ENCODE measurements around the gene PLEKHG4.

Gene PLEKHG4

GRCh38 chr16:67244387-67245185 is 34.7 kb upstream of the PLEKHG4 start:
- peak; percentile 88 for DNase-seq (ENCODE audit: low read depth)

- no peak for DNase-seq (ENCODE audit: low read depth)
These were observed 34.1 kb upstream of the PLEKHG4 start for GRCh38 chr16:67245186-67245585.

DNA sequence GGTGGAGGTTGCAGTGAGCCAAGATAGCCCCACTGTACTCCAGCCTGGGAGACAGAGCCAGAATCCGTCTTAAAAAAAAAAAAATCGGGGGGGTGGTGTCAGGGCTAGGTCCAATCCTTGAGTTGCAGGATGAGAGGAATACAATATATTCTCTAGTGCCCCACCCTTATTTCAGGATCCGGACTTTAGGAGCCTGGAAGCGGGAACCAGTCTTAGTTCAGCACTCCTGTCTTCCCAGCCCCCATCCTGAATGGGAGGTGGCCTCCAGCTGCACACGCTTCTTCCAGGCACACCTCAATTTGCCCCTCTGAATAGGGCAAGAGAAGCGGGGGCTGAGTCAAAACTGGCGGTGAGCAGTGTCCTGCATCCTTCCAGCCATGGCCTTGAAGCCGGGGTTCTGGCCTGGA is 33.7 kb upstream of the PLEKHG4 start:
- DNase-seq (ENCODE audit: low read depth): no peak

GRCh38 chr16:67246081-67246755 is 33.1 kb upstream of the PLEKHG4 start:
- DNase-seq (ENCODE audit: low read depth): no peak

- no peak for DNase-seq (ENCODE audit: low read depth)
These were observed 32.6 kb upstream of the PLEKHG4 start for GRCh38 chr16:67246756-67247191.

GRCh38 chr16:67247192-67248072 is 31.9 kb upstream of the PLEKHG4 start, which contains the start of gene FHOD1:
FHOD1 (minus strand) TSS chr16:67247481; CDS start chr16:67247410, 71 bp downstream.
- peak; percentile 80 for DNase-seq (ENCODE audit: low read depth)

GRCh38 chr16:67248073-67248400 is 31.3 kb upstream of the PLEKHG4 start:
- DNase-seq (ENCODE audit: low read depth): no peak

DNA sequence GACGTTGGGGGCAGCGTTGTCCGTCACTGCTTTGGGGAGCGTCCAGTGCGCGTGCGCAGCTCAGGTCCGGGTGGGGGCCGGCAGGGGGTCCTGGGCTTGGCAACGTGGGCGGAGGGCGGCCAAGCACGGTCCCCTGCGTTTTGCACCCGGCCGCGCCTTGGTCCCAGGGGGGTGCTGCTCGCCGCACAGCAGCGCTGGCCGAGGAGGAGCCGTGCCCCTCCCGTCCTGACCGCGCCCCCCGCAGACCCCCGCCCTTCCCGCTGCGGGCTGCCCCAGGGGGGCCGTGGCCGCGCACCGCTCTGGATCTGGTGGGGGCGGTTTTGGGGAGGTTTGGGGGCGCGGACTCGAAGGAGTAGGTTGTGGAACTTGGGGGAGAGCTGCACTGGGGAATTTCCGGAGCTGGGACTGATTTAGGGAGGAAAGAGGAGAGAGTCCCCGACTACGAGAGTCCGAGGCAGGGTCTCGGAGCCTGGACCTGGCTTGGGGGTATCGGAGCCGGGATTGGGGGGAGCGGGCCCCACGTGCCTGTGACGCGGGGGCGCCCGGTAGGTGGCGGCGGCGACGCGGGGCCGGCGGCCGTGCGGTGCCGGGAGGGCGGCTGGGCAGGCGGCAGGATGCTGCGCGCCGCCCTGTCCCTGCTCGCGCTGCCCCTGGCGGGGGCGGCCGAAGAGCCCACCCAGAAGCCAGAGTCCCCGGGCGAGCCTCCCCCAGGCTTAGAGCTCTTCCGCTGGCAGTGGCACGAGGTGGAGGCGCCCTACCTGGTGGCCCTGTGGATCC is 30.7 kb upstream of the PLEKHG4 start, which contains the start of gene SLC9A5:
SLC9A5 (plus strand) TSS at position 579 of the 777 bp plus-strand sequence; CDS start at position 615, 36 bp downstream.
- DNase-seq (ENCODE audit: low read depth): no peak

DNA sequence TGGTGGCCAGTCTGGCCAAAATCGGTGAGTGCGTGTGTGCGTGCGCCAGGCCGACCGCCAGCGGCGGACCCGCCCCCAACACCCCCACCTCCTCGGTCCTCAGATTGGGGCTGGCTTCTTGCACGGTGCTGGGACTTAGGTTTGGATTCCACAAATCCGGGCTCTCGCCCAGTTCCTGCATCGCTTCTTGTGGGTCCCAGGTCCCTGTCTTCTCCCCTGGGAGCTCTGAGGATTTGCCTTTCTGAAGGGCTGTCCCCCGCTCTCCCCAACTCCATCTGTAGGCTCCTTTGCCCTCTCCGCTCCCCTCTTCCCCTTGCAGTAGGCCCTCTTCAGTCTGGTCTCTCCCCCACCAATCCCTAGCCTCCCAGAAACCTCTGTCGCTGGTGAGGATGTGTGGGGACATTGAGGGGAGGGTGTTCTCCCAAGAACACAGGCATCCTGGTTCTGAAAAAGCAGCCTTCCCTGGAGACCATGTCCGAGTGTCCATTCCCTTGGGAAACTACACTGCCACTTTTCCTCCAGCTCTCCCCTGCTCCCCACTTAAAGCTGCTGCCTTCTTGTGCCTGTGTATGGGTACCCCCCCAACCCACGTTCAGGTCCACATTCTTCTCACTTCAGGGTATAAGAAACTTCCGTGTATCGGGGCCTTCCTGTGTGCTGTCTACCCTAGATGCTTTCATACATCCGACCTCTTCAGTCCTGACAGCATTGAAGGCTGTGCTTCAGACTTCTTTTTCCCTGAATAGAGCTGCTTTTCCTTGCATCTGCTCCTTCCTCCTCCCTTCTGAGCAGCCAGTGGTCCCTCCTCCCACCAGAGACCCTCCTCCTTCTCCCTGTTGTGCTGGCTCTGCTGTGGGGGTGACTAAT is 29.9 kb upstream of the PLEKHG4 start:
- DNase-seq (ENCODE audit: low read depth): no peak

DNA sequence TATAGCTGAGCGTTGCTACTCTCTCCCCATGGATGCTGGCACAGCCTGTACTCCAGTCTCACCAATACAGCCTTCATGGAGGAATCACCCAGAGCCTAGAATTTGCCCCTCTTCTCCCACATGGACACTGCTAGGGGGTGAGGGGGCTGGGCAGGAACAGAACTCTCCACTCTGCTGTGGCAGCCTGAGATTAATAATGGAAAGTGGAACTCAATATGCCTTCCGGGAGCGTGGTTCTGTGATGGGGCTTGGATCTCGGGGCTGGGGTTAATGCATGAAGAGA is 29.3 kb upstream of the PLEKHG4 start:
- no peak for DNase-seq (ENCODE audit: low read depth)

GRCh38 chr16:67252609-67253497 is 26.5 kb upstream of the PLEKHG4 start:
- DNase-seq (ENCODE audit: low read depth): no peak

- no peak for DNase-seq (ENCODE audit: low read depth)
These were observed 24.4 kb upstream of the PLEKHG4 start for GRCh38 chr16:67254801-67255552.

GRCh38 chr16:67255553-67256221 is 23.6 kb upstream of the PLEKHG4 start:
- DNase-seq (ENCODE audit: low read depth): no peak

- DNase-seq (ENCODE audit: low read depth): no peak
These were observed 22.6 kb upstream of the PLEKHG4 start for GRCh38 chr16:67256701-67257230.

DNA sequence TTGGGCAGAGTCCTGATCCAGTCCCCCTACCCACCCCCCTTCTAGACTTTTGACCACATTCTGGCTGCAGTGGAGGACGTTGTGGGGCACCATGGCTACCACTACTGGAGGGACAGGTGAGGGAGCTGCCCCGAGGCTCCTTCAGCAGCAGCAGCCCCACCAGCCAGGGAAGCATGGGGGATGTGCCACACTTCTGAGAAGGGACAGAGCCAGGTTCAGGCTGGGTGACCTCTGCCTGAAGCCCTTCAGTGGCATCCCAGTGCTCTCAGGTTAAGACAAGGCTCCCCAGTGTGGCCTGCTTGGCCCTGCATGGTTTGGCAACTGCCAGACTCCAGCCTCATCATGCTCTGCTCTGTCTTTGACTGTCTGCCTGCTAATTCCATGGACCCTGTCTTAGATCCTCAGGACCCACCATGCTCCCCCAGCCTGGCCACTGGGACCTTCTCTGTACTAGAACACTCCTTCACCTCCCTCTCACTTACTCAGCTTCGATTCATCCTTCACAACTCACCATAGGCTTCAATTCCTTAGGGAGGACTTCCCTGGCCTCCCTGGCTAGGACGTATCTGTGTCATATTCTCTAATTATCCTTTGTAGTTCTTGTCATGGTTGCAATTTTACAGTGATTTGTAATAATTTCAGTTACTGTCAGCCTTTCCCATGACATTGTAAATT is 21.7 kb upstream of the PLEKHG4 start:
- DNase-seq (ENCODE audit: low read depth): no peak

GRCh38 chr16:67258161-67258835 is 21.0 kb upstream of the PLEKHG4 start:
- DNase-seq (ENCODE audit: low read depth): no peak

- no peak for DNase-seq (ENCODE audit: low read depth)
These were observed 19.6 kb upstream of the PLEKHG4 start for GRCh38 chr16:67259705-67260104.
